Activated naive CD4-positive, alpha-beta T cell treated with anti-CD3 and anti-CD28 coated beads for 36 hours (primary cell): ENCODE data around the gene PSD. TPM values are rescaled to one million over a fixed set of nuclear protein-coding genes. Genes with fewer than 3 reads are reported as not detected.

ENCODE experiments used
- CTCF ChIA-PET: fragments of 350-600 bp; sonication (Branson Sonifier 250); formaldehyde crosslinking; loops from one replicate; lab custom pipeline; 2021; ENCODE audit warnings: antibody characterized with exemption; lab: Charles Lee
- DNase-seq: peaks from one replicate; pipeline ENCODE4 v3.0.0-alpha.2; 2020
- H3K27ac Mint-ChIP-seq: one replicate; pipeline ENCODE4 v1.8.0; 2021; ENCODE audit warnings: mild to moderate bottlenecking, mixed read lengths
- H3K27me3 Mint-ChIP-seq: one replicate; pipeline ENCODE4 v1.8.0; 2021; ENCODE audit warnings: low read depth, mixed read lengths
- H3K36me3 Mint-ChIP-seq: one replicate; pipeline ENCODE4 v1.8.0; 2021; ENCODE audit warnings: low read depth, mixed read lengths
- H3K4me1 Mint-ChIP-seq: one replicate; pipeline ENCODE4 v1.8.0; 2021; ENCODE audit warnings: low read depth, mixed read lengths
- H3K4me3 Mint-ChIP-seq: one replicate; pipeline ENCODE4 v1.8.0; 2021; ENCODE audit warnings: mild to moderate bottlenecking, moderate library complexity, mixed read lengths
- H3K9me3 Mint-ChIP-seq: one replicate; pipeline ENCODE4 v1.8.0; 2021; ENCODE audit warnings: mixed read lengths
- intact Hi-C: fragments of 100-400 bp; cut with micrococcal nuclease; formaldehyde crosslinking; loops from one replicate; pipeline ENCODE4 v1.15.1; 2023
- total RNA-seq, 2 experiments: library from RNA; stranded (reverse); gene quantifications; one replicate each; pipeline ENCODE4 v1.2.3, GENCODE V29; 2021

PSD gene
- total RNA-seq, 2 experiments from 2014 or later: 6.2 to 7.2 TPM

DNA sequence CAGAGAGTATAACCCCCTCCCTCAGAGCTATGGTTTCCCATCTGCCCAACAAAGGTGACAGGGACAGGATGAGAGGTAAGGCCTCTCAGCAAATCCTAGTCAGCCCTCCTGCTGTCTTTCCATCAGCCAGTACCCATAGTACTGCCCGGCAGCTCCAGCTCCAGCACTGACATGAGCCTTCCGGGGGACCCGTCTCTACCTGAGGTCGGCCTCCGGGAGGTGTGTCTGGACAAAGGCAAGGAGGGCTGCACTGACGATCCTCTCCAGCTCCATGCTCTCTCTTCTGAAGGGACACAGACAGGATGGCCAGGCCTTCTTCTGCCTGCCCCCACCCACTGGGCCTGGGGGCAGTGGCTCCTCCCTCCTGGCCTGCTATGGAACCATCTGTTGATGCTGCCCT lies 6.3 kb upstream of the PSD start:
- CTCF ChIA-PET: interaction anchor here (0.7 to 6.1 kb wide), 7 partner anchors 11 to 255 kb away, joined by 3 to 49 read pairs (median 8); partner anchors contain the start of gene C10orf95
- H3K4me3 Mint-ChIP-seq: no peak overlapping the region
- H3K9me3 Mint-ChIP-seq: no peaks in the 10 kb centered on the region
- H3K27ac Mint-ChIP-seq: no peak overlapping the region
- H3K4me1 Mint-ChIP-seq: peaks cover 36% of the 10 kb centered on the region
- H3K36me3 Mint-ChIP-seq: peaks cover 1% of the 10 kb centered on the region
- DNase-seq: no peak
- no peaks in the 10 kb centered on the region for H3K27me3 Mint-ChIP-seq
- intact Hi-C loops: loop anchor here (5.0 kb wide), 1 partner anchor 608 kb away; the partner anchor contains the start of gene OGA

DNA sequence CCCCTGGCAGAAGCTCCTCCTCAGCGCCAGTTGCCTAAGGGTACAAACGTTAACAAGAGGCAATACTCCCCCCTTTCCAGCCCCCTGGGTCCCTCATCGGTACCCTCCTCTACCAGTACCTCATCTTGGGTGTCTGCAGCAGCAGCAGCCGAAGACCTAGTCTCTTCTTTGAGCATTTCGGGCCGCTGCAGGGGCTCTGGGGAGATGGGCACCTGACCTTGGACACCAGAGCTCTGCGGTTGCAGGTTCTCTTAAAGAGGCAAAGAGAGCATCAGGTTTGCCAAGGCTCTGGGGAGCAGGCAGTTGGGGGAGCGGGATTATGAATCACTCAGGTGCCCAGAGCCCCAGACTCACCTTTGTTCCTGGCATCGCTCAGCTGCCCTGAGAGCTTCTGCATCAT lies 5.6 kb upstream of the PSD start:
- intact Hi-C loops: loop anchor here (5.0 kb wide), 1 partner anchor 607 kb away; the partner anchor contains the start of gene OGA
- H3K4me1 Mint-ChIP-seq: peaks cover 43% of the 10 kb centered on the region
- H3K27me3 Mint-ChIP-seq: peaks cover under 1% of the 10 kb centered on the region
- DNase-seq: no peak
- peak overlapping the region; percentile 33 for H3K27ac Mint-ChIP-seq
- no peaks in the 10 kb centered on the region for H3K9me3 Mint-ChIP-seq
- CTCF ChIA-PET: interaction anchor here (0.6 to 6.1 kb wide), 13 partner anchors 8 to 585 kb away, joined by 3 to 49 read pairs (median 8); partner anchors contain the start of genes C10orf95, CUEDC2 and NFKB2
- no peak overlapping the region for H3K4me3 Mint-ChIP-seq
- peaks cover 1% of the 10 kb centered on the region for H3K36me3 Mint-ChIP-seq

DNA sequence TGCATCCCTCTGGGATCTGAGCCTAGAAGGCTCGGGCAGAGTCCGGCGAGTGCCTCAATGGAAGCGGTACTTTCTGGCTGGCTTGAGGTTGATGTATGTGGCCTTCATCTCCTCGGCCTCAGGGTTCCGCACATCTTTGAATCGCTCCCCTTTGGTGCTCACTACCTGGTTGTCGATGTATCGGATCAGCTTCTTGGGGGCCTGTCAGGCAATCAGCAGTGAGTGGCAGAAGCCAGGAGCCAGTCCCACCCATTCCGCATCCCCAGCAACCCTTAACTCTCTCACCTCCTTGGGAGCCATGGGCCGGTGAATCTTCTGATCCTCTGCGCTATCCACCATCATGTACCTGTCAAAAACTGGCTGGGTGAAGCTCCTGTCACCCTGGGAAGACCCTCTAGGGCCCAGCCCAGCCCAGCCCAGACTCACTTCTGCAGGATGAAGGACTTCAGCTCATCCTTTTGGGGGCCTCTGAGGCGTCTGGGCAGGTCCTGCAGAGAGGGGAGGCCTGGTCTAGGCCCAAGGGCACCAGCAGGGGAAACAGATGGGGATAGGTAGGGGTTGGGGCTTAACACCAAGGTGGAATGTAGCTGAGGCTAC lies 4.9 kb upstream of the PSD start:
- Mint-ChIP-seq H3K36me3 (peaks cover 1% of the 10 kb centered on the region), H3K27ac (no peak overlapping the region), H3K4me1 (peaks cover 47% of the 10 kb centered on the region), H3K9me3 (no peaks in the 10 kb centered on the region), H3K27me3 (peaks cover 5% of the 10 kb centered on the region), H3K4me3 (no peak overlapping the region)
- CTCF ChIA-PET: interaction anchor here (0.6 to 6.1 kb wide), 22 partner anchors 9 to 585 kb away, joined by 3 to 49 read pairs (median 6); partner anchors contain the start of genes C10orf95, CUEDC2, ELOVL3 and NFKB2
- DNase-seq: no peak
- intact Hi-C loops: loop anchor here (5.0 kb wide), 1 partner anchor 606 kb away; the partner anchor contains the start of gene OGA

DNA sequence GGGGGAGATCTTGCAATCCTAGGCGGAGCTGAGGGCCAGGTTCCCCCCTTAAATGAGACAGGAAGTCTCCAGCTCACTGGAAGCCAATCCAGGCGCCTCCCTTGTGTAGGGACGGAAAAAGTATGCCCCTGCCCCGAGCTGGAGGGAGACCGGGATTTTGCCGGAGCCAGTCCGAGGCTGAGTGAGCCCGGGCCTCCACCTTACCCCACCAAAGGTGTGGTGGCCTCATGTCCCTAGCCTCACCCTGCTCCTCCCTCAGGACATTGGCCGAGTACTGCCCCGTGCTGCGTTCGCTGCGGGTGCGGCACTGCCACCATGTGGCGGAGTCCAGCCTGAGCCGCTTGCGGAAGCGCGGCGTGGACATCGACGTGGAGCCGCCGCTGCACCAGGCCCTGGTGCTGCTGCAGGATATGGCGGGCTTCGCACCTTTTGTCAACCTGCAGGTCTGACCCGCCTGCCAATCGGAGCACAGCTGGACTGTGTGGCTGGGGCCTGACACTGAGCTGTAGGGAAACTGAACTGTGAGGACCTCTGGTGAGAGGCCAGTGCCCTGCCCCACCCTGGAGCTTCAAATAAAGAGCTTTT lies 4.1 kb upstream of the PSD start:
- peak overlapping the region; percentile 73 for H3K27ac Mint-ChIP-seq
- H3K36me3 Mint-ChIP-seq: peaks cover 1% of the 10 kb centered on the region
- H3K9me3 Mint-ChIP-seq: no peaks in the 10 kb centered on the region
- intact Hi-C loops: loop anchor here (1.0 to 5.0 kb wide), 2 partner anchors 57 to 605 kb away; partner anchors contain the start of gene OGA
- CTCF ChIA-PET: interaction anchor here (0.6 to 6.1 kb wide), 27 partner anchors 9 to 206 kb away, joined by 3 to 49 read pairs (median 5); partner anchors contain the start of genes C10orf95, CUEDC2, ELOVL3 and NFKB2
- H3K4me1 Mint-ChIP-seq: peaks cover 45% of the 10 kb centered on the region
- DNase-seq: peak; percentile 76
- peaks cover 12% of the 10 kb centered on the region for H3K27me3 Mint-ChIP-seq
- peak overlapping the region; percentile 95 for H3K4me3 Mint-ChIP-seq

DNA sequence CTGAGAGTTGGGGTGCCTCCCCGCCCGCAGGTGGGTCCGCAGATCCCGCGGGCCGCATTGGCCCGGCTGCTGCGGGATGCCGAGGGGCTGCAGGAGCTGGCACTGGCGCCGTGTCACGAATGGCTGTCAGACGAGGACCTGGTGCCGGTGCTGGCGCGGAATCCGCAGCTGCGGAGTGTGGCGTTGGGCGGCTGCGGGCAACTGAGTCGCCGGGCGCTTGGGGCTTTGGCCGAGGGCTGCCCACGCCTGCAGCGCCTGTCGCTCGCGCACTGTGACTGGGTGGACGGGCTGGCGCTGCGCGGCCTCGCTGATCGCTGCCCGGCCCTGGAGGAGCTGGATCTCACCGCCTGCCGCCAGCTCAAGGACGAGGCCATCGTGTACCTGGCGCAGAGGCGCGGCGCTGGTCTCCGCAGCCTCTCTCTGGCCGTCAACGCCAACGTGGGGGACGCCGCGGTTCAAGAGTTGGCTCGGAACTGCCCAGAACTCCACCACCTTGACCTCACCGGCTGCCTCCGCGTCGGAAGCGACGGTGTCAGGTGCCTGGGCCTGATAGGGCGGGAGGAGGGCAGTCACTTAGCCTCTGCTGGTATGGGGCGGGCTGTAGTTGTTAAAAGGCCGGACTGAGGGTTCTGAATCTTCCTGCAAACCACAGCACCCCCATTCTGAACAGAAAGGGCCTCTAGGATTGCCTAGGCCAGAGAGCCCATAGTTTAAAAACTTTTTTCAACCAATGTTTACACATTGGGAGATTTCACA lies 3.4 kb upstream of the PSD start:
- intact Hi-C loops: loop anchor here (1.0 to 5.0 kb wide), 11 partner anchors 10 to 605 kb away; partner anchors contain the start of genes ACTR1A, CUEDC2 and OGA
- Mint-ChIP-seq H3K27me3 (peaks cover 18% of the 10 kb centered on the region), H3K4me3 (peak overlapping the region; percentile 95), H3K9me3 (no peaks in the 10 kb centered on the region), H3K36me3 (peaks cover 1% of the 10 kb centered on the region), H3K27ac (peak overlapping the region; percentile 73), H3K4me1 (peaks cover 38% of the 10 kb centered on the region)
- peak; percentile 23 for DNase-seq
- CTCF ChIA-PET: interaction anchor here (0.6 to 6.1 kb wide), 26 partner anchors 9 to 206 kb away, joined by 3 to 49 read pairs (median 5); partner anchors contain the start of genes C10orf95, CUEDC2, ELOVL3 and NFKB2

DNA sequence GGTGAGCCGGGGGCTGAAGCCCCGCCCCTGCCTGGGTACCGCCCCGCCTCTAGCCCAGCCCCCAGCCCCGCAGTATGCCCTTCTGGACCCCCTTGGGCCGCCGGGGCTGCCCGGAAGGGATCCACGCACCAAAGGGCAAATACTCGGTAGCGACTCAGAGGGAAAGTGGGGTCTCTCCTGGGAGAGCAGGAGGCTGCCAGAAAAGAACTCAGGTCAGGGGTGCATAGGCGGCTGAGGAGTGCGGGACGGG lies 2.8 kb upstream of the PSD start:
- H3K36me3 Mint-ChIP-seq: peaks cover 1% of the 10 kb centered on the region
- H3K4me3 Mint-ChIP-seq: peak overlapping the region; percentile 95
- H3K4me1 Mint-ChIP-seq: peaks cover 33% of the 10 kb centered on the region
- CTCF ChIA-PET: interaction anchor here (0.9 to 6.1 kb wide), 12 partner anchors 10 to 194 kb away, joined by 3 to 49 read pairs (median 12); partner anchors contain the start of genes C10orf95 and NFKB2
- H3K9me3 Mint-ChIP-seq: no peaks in the 10 kb centered on the region
- H3K27ac Mint-ChIP-seq: no peak overlapping the region
- no peak for DNase-seq
- H3K27me3 Mint-ChIP-seq: peaks cover 18% of the 10 kb centered on the region
- intact Hi-C loops: loop anchor here (1.0 to 5.0 kb wide), 10 partner anchors 11 to 604 kb away; partner anchors contain the start of genes ACTR1A, CUEDC2 and OGA

DNA sequence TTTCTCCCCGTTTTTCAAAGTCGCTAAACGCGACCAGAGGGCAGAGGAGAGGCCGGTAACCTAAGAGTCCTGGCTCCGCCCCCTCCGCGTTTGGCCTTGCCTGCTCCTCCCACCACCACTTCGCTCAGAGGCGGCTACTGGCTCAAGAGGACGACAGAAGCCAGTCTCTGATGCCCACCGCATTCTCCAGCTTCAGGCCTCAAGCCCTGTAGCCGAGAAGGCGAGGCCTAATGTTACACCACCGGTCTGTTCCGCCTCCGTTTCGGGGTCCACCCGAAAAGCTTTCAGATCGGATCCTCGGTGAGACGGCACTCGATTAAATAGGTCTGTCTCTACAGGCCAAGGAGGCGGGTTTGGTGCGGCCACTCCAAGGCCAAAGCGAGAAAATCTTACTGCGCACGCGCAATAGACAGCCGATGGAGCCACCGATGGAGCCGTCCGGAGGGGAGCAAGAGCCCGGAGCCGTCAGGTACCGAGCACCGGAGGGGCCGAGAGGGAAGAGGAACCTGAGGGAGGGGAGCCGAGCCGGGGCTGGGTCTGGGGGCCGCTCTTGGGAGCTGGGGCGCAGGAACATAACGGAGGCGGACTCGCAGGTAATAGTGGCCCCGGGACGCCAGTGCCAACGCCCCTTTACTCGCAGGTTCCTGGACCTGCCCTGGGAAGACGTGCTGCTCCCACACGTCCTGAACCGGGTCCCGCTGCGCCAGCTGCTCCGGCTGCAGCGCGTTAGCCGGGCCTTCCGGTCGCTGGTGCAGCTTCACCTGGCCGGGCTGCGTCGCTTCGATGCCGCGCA lies 2.3 kb upstream of the PSD start, which contains the start of gene FBXL15:
Gene FBXL15, plus strand, starts transcription at position 123 of the 793 bp plus-strand sequence. Its CDS starts 294 bp downstream, at position 417.
- DNase-seq: peak; percentile 98
- Mint-ChIP-seq H3K4me3 (peak within 1 kb of the TSS; percentile 95), H3K9me3 (no peaks in the 10 kb centered on the region), H3K27me3 (peaks cover 21% of the 10 kb centered on the region), H3K4me1 (peaks cover 30% of the 10 kb centered on the region), H3K36me3 (peaks cover 1% of the 10 kb centered on the region), H3K27ac (peak within 1 kb of the TSS; percentile 91)
- intact Hi-C loops: loop anchor here (1.0 to 5.0 kb wide), 10 partner anchors 11 to 604 kb away; partner anchors contain the start of genes ACTR1A, CUEDC2 and OGA
- CTCF ChIA-PET: interaction anchor here (0.7 to 6.1 kb wide), 14 partner anchors 9 to 194 kb away, joined by 3 to 49 read pairs (median 8); partner anchors contain the start of genes C10orf95 and NFKB2

DNA sequence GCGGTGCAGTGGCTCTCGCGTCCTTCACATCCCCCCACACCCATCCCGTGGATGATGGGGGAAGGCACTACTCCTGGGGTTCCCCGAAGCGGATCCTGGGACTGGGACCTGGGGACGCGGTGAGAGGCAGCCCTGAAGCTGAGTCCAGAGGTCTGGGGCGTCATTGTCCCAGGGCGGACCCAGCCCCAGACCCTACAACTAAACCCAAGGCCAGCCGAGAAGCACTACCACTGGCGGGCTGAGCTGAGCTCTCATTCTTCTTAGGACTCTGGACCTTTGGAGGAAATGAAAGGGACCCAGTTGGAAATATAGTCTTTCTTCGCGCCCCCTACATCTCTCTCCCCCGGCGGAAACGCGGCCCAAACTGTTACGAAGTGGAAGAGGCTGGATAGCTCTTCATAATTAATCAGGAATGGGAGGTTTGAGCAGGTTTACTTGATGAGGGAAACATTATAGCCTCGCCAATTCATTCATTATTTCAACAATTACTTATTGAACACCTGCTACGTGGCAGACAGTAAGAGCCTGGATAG lies 1.7 kb upstream of the PSD start:
- peaks cover 30% of the 10 kb centered on the region for H3K4me1 Mint-ChIP-seq

DNA sequence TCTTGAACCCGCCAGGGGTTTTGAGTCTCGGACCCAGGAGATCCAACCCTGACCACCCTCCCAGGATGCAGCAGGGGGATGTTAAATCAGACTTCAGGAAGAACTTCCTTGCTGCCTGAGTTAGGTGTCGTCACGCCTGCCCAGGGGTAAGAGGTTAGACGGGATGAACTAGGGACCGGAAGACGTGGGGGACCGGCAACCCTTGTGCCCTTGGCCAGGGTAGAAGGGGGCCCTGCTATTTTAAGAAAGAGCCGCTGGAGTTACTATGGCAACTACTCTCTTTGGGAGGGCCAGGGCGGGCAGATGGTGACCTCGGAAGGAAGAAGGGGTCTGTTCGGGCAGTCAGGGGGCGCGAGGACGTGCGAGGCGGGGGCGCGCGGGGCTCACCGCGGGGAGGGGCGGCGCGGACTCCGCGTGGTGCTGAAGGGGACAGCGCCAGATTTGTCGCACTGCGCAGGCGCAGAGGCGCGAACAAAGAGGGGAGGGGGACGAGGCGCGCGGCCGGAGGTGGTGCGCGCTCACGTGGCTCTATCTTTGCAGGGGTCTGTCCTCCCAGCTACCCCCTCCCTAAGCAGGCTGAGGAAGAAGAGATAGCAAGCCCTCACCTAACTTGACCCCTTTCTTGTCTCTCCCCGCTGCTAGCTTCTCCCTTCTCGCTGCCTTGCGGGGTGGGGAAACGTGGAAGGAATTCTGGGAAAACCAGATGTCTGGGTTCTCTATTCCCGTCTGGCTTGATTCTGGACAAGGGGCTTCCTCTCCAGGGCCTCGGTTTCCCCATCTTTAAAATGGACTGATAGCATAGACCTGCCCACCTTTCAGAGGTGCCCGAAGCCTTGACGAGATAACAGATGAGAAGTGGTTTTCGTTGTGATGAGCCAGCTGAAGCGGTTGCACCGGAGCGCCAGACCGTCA lies 940 bp upstream of the PSD start:
- no peaks in the 10 kb centered on the region for H3K9me3 Mint-ChIP-seq
- peaks cover 25% of the 10 kb centered on the region for H3K27me3 Mint-ChIP-seq
- intact Hi-C loops: loop anchor here (5.0 kb wide), 1 partner anchor 602 kb away; the partner anchor contains the start of gene OGA
- H3K4me1 Mint-ChIP-seq: peaks cover 30% of the 10 kb centered on the region
- H3K4me3 Mint-ChIP-seq: peak overlapping the region; percentile 95
- H3K36me3 Mint-ChIP-seq: peaks cover 1% of the 10 kb centered on the region
- DNase-seq: peak; percentile 72
- H3K27ac Mint-ChIP-seq: no peak overlapping the region
- CTCF ChIA-PET: interaction anchor here (0.7 to 5.3 kb wide), 12 partner anchors 8 to 192 kb away, joined by 3 to 49 read pairs (median 6); partner anchors contain the start of genes C10orf95 and NFKB2

More for the DNA sequence above, 1.7 kb upstream of the PSD start:
- intact Hi-C loops: loop anchor here (5.0 kb wide), 1 partner anchor 603 kb away; the partner anchor contains the start of gene OGA
- no peak for DNase-seq
- no peaks in the 10 kb centered on the region for H3K9me3 Mint-ChIP-seq
- CTCF ChIA-PET: interaction anchor here (0.7 to 5.3 kb wide), 12 partner anchors 8 to 193 kb away, joined by 3 to 49 read pairs (median 6); partner anchors contain the start of genes C10orf95 and NFKB2
- peaks cover 1% of the 10 kb centered on the region for H3K36me3 Mint-ChIP-seq
- peak overlapping the region; percentile 95 for H3K4me3 Mint-ChIP-seq
- peaks cover 25% of the 10 kb centered on the region for H3K27me3 Mint-ChIP-seq
- peak overlapping the region; percentile 91 for H3K27ac Mint-ChIP-seq

DNA sequence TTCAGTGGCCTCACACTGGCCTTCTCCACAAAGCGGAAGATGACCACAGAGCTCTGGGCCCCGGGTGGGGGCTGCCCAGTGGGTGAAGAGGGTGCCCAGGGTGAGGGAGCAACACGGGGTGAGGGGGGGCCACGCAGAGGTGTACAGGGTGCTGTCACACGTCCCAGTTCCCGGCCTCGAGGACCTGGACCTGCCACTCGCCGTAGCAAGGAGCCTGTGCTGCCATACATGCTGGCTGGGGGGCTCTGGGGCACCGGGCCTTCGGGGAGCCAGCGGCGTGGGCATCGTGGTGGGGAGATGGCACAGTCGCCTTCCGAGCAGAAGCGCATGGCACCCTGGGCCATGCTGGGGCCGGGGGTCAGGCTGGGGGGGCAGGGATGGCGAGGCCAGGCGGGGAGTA lies 1.9 kb downstream of the PSD start:
- Mint-ChIP-seq H3K4me3 (no peak overlapping the region), H3K27me3 (peaks cover 27% of the 10 kb centered on the region), H3K9me3 (no peaks in the 10 kb centered on the region), H3K27ac (no peak overlapping the region), H3K36me3 (peaks cover 1% of the 10 kb centered on the region), H3K4me1 (peaks cover 25% of the 10 kb centered on the region)
- CTCF ChIA-PET: no interaction called here
- intact Hi-C loops: no loop called here
- DNase-seq: no peak
